Glomerular visceral epithelial cell (primary cell): ENCODE measurements around the gene GPC5.

Experiments used
- DNase-seq: peaks from one replicate; pipeline ENCODE4 v3.0.0-alpha.2; 2016; ENCODE audit errors: extremely low spot score

Gene GPC5

DNA sequence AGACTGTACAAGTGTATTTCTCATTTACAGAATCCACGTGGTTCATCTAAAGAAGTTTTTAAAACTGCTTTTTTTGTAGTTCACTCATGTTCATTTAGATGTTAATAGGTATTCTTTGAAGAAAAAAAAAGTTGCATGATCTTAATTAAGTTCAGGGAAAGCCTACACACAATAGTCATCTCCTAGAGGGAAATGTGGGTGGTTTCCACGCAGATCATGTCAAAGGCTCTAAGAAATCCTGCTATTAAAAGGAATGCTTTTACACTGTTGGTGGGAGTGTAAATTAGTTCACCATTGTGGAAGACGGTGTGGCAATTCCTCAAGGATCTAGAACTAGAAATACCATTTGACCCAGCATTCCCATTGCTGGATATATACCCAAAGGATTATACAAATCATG, 312.3 kb downstream of the GPC5 start:
- DNase-seq, result no peak

- DNase-seq, result no peak
Observed at GRCh38 chr13:91714855-91715254, 316.4 kb downstream of the GPC5 start.

- DNase-seq, result no peak
Observed at GRCh38 chr13:91716436-91717065, 318.1 kb downstream of the GPC5 start.

GRCh38 chr13:91719033-91719432, 320.6 kb downstream of the GPC5 start:
- peak; percentile 51 for DNase-seq

GRCh38 chr13:91721413-91721812, 323.0 kb downstream of the GPC5 start:
- DNase-seq, result no peak

DNA sequence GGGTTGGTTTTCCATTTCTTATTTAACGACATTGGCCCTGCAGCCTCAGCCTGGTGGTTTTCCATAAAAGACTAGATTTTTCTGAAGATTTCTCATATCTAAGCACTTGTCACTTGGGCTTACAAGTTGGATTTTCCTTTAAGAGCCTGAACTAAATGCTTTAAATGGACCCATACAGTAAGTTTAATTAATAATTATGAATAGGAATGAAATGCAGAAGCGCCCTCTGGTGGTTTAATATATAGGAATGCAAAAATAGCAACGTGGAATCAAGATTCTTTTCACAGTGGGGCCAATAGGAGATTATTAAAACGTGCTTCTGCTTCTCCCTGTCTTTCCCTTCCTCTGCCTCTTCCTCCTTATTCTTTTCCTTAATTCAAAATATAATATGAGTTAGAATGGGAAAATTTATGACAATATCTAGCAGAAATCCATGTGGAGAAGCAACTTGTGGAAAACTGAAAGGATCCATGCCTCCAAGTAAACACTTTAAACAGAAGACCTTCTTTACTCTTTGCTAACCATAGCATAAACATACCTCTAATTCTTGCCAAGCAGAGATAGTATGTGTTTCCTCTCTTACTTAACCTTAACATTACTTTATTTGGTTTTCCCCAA, 324.0 kb downstream of the GPC5 start:
- peak; percentile 35 for DNase-seq

DNA sequence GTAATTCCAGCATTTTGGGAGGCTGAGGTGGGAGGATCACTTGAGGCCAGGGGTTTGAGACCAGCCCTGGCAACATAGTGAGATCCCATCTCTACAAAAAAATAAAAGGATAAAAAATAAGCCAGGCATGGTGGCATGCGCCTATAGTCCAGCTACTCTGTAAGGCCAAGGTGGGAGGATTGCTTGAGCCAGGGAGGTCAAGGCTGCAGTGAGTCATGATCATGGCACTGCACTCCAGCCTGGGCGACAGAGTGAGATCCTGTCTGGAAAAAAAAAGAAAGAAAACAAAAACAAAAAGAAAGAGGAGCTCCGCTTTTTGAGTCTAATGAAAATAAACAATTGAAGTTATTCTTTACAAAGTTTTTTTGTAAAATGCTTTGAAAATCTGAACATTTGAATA, 326.2 kb downstream of the GPC5 start:
- DNase-seq, result no peak

DNA sequence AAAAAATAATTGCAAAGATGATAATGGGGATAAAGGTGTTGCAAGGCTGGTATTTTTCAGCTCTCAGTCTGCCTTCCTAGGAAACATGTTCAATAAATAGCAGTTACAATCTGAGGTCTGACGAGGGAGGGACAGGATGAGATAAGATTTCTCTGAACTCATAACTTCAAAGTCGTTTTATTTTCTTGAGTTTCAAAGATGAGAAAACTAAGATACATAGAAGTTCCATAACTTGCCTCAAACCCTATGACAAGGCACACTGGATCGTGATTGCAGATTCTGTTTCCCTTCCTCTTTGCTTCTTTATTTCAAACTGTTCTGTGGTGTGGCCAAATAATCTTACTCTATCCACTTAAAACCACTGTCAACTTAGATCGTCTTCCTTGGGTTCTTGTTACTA, 327.2 kb downstream of the GPC5 start:
- DNase-seq, result no peak

- DNase-seq, result no peak
Observed at GRCh38 chr13:91726671-91727070, 328.2 kb downstream of the GPC5 start.

- no peak for DNase-seq
Observed at GRCh38 chr13:91729859-91730258, 331.4 kb downstream of the GPC5 start.

DNA sequence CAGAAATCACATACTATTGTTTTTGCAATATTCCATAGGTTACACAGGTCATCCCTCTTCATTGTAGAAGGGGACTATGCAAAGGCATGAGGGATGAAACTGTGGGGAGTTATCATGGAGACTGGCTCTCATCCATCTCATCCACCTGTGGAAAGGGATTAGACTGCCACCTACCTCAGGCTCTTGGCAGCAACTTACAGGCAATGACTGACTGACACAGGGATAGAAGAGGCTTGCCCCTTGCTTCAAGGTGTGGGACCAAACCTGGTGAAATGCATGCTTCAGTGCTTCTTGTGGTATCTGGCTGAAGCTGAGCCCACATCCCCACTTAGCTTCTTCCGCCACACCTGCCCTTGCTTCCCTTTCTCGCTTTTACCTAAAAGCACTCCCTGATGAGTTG, 341.3 kb downstream of the GPC5 start:
- DNase-seq, result no peak

DNA sequence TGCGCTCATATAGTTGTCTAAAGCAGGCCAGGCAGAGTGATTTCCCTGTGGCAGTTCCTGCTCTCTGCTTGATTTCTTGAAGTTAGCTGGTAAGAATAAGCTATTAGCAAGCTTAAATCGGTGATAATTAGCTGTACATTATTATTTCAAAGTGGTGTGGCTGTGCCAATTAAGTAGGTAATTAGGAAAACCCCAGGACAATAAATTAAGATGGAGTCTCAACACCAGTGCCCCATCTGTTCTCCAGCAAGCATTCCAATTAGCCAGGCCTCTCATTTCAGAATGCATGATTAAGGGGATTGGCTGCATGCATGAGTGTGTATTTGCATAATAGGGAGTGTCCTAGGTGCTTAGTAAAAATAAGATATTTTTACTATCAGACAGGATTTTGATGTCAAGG, 342.3 kb downstream of the GPC5 start:
- no peak for DNase-seq

GRCh38 chr13:91741925-91742324, 343.5 kb downstream of the GPC5 start:
- no peak for DNase-seq

DNA sequence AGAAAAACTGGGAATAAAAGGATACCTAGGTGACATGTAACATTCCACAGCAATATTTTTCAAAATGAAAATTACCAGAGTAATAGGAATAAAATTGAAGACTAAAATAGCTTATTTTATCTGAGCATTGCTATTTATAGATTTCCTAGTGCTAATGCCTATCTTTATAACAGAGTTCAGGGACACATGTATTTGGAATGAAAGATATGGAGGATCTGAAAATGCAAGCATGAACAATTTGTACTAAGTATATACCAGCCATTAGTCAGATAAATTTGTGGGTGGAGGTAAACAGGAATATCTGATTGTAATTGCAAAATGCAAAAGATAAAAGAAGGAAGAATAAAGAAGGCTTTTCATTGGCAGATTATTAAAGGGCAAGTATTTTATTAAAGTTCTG, 345.9 kb downstream of the GPC5 start:
- no peak for DNase-seq

DNA sequence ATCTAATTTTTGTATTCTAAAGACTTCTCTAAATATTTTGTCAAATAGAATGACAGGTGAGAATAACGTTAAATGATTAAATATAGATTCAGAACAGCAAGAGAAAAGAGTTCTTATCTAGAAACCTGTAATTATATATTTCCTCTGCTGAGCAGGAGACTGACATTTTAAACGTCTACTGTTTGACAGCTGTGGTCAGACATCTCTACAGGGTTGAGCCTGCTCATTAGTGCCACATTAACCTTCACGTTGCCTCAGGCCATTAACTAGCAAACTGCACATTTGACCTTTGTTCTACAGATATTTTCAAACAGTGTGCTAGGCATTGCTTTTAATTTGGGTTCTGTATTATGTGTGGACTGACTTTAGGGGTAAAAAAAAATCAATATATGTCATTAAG, 347.5 kb downstream of the GPC5 start:
- DNase-seq, result no peak

DNA sequence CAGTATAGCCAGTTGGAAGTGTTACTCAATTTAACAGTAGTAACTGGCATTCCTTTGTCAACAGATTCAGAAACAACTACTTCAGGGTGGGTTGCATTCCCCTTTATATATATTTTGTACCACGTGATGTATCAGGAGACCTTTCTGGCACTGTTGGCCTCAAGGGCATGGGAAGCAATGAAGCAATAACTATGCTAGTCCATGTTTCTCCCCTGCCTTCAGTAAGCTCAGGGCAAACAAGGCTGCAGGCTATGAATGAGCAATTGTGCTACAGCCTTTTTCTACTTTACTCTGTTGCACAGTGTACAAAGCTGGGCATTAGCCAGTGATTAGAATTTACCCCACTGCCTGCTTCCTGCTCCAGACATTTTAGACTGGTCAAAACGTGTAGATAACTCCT, 348.8 kb downstream of the GPC5 start:
- DNase-seq, result no peak

- no peak for DNase-seq
Observed at GRCh38 chr13:91748416-91749089, 350.1 kb downstream of the GPC5 start.

DNA sequence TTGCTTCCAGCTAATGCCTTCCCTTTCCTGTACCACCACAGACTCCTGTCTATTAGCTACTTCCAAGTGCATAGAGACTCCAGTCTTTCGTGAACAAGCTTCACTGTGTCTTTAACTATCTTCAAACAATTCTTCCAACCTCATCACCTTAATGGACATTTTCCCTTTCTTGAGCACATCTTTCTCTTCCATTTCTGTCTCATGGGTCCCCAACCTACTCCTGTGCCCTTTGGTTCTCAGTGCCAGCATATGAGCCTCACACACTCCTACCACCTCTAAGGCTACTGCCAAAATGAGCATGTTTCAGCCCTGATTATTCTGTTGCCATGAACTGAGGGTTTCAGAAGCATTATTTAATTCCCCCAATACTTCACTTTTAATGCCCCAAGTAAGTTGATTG, 360.3 kb downstream of the GPC5 start:
- DNase-seq, result no peak

DNA sequence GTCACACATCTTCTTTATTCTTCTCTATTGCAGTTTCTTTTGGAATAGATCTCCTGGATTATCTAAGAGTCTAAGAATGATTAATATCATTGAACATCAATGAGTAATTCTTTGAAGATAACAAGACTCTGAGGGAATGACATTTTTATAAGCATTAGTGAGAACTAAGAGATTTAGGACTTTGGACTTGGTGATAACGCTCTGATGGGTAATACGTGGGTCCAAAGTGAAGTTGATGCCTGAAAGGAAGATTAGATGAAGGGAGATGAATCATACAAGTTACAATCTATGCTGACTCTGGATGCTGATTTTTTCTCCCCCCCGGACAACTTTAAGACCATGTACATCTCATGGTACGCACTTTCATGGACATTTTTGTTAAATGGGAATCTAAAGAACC, 364.5 kb downstream of the GPC5 start:
- no peak for DNase-seq

DNA sequence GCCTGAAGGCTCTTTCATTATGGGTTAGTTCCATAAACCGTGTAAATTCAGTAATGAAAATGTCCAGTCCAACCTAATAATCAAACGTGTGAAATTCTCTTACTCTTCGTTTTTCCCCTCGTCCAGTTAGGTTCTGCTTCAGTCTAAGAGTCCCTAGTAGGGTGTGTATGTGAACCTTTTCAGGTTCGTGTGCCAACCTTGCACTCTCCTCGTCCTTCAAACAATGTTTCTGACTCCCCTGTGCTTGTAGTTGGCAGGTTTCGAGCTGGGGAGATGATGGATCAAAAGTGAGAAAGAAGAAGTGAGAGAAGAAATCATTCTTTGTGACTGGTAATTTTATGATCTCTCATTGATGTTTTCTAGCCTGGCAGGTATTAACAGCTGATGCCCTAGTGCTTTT, 366.1 kb downstream of the GPC5 start:
- no peak for DNase-seq

DNA sequence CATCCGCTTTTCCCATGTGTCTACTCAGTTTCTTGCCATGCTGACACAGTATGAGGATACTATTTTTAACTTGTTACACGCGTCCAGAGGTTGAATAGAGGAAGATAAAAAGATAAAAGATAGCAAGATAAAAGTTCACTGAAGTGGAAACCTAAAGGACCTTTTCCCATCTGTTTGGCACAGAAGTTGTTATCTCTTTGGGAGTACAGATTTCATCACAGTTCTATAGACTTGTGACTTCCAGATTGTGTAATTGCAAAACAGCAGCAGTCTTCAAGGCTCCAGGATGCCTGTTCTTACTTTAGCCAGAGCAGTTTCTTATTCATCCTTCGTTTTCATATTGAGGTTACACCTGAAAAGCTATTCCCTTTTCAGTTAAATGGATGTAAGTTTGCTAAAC, 369.2 kb downstream of the GPC5 start:
- no peak for DNase-seq

GRCh38 chr13:91768746-91769145, 370.3 kb downstream of the GPC5 start:
- DNase-seq, result no peak

DNA sequence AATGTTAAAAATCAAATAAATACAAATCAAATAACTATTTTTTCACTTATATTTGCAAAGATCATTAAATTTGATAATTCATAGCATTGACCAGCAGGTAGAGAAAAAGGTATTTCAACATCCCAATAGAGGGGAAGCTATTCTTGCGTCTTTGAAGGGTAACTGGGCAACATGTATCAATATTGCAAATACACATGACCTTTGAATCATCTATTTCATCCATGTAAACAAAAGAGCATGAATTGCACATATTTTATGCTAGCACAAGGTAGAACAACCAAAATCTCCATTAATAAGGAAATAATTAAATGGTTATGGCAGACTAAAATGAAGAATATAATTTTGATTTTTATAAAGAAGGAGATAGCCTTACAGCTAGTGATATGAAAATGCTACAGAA, 372.8 kb downstream of the GPC5 start:
- DNase-seq, result no peak
